HG02852 (cell line): ENCODE results near the gene PPP1R27.
A peak's percentile ranks its signal among the peaks of the same experiment; 100 is the strongest.
"Not testable (repeated sequence)": the region's sequence is repeated elsewhere in the genome, so short reads cannot be mapped to it uniquely, and the experiment has no call there.

Experiments
- ATAC-seq: cut with Tn5 transposase; IDR thresholded peaks from one replicate; pipeline ENCODE4 v1.9.1; 2021; ENCODE audit warnings: mild to moderate bottlenecking, moderate library complexity; ENCODE audit not compliant: unreplicated experiment

Gene PPP1R27

GRCh38 chr17:81842725-81843504, 8.1 kb upstream of the PPP1R27 start:
- no peak for ATAC-seq

DNA sequence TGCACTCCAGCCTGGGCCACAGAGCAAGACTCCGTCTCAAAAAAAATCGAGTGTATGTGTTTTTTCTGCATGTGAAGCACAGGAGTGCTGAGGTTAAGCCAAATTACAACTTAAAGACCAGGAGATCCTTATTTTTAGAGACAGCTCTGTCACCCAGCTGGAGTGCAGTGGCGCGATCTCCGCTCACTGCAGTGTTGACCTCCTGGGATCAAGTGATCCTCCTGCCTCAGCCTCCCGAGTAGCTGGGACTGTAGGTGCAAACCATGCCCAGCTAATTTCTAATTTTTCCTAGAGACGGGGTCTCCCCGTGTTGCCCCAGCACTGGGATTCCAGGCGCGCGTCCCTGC, 7.5 kb upstream of the PPP1R27 start:
- ATAC-seq, result no peak

DNA sequence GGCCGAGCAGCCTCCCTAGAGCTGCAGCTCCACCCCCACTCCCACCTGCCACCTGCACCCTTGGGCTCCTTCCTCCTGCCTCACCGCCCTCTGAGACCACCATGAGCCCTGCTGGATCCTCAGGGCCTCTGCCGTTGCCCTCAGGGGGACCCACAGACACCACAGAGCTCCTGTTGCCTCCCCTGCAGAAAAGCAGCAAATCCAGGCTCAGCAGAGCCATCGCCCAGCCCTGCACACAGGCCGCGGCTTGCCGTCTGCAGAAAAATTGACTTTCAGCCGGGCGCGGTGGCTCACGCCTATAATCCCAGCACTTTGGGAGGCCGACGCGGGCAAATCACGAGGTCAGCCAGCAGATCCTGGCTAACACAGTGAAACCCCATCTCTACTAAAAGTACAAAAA, 7.0 kb upstream of the PPP1R27 start:
- ATAC-seq, result no peak

- no peak for ATAC-seq
Measured at GRCh38 chr17:81840826-81841778, 6.3 kb upstream of the PPP1R27 start.

DNA sequence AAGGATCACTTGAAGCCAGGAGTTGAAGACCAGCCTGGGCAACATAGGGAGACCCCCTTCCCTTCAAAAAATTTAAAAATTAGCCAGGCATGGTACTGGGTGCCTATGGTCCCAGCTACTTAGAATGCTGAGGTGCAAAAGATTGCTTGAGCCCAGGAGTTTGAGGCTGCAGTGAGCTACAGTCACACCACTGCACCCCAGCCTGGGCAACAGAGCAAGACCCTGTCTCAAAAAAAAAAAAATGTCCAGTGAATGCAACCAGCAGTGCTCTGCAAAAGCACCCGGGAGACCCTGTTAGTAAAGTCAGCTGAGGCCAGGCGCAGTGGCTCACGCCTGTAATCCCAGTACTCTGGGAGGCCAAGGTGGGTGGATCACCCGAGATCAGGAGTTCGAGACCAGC, 5.2 kb upstream of the PPP1R27 start:
- not testable (repeated sequence) for ATAC-seq

DNA sequence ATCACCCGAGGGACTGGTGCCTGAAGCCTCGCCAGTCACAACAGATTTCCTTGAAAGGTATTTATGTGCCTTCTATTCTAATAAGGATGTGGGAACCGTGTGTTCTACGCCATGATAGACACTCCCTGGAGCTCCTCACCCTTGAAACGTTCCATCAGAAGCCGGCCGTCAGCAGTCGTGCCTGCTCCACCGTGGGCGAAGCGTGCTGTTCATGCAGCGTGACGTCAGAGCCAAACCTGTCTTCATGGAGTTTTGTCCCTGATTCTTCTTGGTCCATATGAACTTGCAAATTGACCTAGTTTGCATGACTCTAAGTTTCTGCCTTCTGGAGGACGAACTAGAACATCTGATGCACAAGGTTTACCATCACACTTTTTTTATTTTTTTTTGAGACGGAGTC, 4.5 kb upstream of the PPP1R27 start:
- ATAC-seq, result no peak

GRCh38 chr17:81838753-81839255, 4.0 kb upstream of the PPP1R27 start:
- ATAC-seq, result no peak

GRCh38 chr17:81837641-81838040, 2.8 kb upstream of the PPP1R27 start:
- ATAC-seq, result no peak

- no peak for ATAC-seq
Measured at GRCh38 chr17:81833921-81834830, 674 bp downstream of the PPP1R27 start.

DNA sequence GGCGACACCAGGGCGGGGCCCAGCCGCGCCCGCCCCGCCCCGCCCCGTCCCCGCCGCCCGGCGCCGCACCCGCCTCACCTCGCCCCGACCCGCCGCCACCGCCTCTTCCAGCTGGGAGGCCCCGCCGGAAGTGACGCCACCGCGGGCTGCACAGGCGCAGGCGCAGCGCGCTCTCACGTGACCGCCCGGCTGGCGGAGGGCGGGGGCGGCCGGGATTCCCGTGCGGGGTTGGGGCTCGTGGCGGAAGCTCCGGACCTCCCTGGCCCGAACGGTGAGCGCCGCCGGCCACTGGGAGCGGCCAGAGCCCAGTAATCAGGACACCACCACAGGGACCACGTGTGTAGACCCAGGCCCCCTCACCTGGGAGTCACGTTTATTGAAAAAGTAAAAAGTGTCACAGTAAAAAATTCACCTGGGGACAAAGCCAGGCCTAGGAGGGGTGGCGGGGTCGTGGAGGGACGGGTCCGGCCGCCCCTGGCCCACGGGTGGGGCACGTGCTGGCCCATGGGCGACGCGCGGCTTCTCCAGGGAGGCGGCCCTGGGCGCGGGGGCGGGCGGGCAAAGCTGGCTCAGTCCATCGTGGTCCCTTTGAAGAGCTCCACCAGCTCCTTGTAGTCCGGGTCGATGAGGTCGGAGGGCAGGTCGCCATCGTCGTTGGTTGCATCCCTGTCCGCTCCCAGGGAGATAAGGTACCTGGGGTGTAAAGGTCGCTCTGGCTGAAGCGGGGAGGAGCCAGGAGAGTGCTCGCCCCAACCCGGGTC, 1.5 kb downstream of the PPP1R27 start, which contains the start of gene MCRIP1:
TSS of gene MCRIP1 (minus strand) at position 132 of the 761 bp plus-strand sequence. CDS start 8,785 bp downstream, outside the sequence.
- ATAC-seq, result peak; percentile 65

- peak; percentile 57 for ATAC-seq
Measured at GRCh38 chr17:81832608-81833159, 2.2 kb downstream of the PPP1R27 start.

DNA sequence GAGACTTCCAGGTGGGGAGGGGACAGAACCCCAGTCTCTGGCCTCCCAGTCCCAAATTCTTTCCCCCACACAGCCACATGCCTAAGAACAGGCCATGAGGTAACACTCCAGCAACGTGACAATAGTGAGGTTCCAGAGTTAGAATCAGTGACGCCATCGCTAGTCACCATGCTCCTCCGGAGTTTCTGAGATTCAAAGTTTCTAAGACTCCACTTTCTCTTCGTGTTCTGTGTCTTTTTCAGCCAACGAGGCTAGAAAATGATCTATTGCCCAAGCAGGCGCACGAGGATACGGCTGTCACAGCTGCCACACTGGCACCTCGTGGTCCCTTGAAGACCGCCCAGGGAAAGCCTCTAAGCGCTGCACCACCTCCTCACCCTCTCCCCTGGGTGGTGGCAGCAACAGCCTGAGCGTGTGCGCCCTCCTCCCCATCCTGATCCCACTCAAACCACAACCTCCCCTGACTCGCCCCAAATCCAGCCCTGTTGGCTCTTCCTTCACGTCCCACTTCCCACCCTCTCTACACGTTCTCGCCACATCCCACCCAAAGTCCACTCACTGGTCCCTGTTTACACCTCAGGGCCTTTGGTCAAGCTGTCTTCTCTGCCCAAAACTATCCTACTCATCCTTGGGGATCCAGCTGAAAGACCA, 2.8 kb downstream of the PPP1R27 start:
- ATAC-seq, result no peak

DNA sequence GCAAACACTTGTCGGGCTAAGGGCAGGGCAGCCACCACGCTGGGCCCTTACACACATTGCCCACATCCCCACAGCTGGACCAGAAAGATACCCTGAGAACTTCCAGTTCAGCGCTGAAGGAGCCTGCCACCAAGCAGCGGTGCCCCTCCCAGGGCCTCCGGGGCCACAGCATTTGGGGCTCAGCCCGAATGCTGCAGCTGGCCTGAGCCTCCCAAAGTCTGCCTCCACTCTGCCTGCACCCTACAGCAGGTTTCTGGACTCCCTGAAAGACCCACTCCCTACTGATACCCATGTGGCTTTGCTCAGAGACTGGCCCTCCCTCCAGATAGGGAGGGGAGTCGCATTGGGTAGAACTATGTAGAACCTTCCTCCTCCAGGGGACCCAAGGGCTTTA, 3.3 kb downstream of the PPP1R27 start:
- no peak for ATAC-seq

DNA sequence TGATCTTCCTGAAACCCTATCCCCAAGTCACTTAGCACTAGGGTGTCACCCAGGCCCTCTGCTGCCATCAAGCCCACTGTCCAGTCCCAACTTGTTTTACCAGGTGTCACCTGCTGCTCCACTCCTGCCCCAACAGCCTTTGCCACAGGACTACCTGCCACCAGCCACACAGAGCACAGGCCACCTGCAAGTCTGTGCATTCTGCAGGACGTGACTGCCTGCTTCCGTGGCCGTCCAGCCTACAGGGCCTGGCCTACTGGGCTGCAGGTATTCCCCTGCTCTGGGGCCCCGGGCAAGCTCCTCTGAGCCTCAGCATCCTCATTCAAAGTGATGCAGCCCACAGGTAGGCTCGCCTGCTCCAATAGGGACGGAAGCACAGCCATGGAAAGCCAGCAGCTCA, 5.0 kb downstream of the PPP1R27 start:
- no peak for ATAC-seq

- ATAC-seq, result no peak
Measured at GRCh38 chr17:81828656-81829055, 6.2 kb downstream of the PPP1R27 start.

- ATAC-seq, result no peak
Measured at GRCh38 chr17:81825841-81826466, 8.9 kb downstream of the PPP1R27 start.

DNA sequence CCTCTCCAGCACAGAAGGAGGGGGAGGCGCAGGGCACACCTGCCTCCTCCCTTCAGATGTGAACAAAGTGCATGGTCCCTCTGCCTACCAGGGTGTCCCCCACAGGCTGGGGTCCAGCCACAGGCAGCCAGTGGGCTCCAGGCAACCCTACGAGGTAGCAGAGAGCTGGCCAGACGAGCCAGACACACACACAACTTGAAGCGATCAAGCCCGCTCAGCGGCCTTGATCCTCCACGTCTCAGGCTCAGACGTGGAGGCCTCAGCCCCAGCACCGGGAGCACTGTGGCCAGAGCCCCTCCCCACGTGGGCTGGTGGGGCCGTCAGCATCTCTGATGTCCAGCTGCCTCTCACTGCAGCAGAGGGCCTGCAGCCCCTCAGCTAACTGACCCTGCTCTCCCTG, 10.3 kb downstream of the PPP1R27 start:
- ATAC-seq, result no peak

DNA sequence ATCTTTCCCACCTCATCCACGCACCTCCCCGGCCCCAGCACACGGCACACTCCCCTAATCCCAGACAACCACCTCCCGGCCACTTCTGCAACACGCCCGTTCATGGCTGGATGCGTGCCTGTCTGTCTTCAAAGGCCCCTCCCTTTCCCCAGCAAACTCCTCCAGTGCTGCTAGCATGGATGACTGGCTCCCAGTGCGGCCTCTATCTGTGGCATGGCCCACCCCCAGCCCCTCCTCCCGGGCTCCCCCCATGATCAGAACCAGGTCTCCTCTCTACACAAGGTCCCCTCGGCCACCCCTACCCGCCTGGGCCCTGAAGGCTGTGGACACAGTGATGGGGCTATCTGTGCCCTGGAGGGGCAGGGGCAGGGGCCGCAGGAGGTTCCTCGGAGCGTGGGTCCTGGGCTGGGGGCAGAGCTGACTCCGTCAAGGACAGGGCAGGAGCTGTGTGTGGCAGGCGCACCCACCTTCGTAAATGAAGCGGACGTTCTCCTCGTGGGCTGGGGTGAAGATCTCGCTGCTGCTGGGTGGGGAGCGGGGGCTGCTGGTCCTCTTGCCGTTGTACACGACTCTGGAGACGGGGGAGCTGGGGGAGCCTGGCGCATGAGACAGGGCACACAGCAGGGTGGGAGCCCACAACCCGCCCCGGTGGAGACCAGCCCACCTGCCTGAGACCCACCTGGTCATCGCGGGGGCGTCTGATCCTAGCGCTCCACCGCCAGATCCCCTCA, 10.9 kb downstream of the PPP1R27 start:
- no peak for ATAC-seq
